Jurkat, Clone E6-1 (cell line): Measurements from ENCODE around the gene GOLGA6D.
"Not testable (repeated sequence)": the region's sequence is repeated elsewhere in the genome, so short reads cannot be mapped to it uniquely, and the experiment has no call there.

Experiments used
- DNase-seq: peaks from one replicate; pipeline ENCODE4 v3.0.0-alpha.2; 2011; ENCODE audit warnings: low read depth, low spot score
- H3K4me3 ChIP-seq: 2 replicates; pipeline ENCODE4 v1.5.1; 2011; ENCODE audit warnings: mild to moderate bottlenecking, low read length, control low read depth, moderate library complexity

GOLGA6D gene

DNA sequence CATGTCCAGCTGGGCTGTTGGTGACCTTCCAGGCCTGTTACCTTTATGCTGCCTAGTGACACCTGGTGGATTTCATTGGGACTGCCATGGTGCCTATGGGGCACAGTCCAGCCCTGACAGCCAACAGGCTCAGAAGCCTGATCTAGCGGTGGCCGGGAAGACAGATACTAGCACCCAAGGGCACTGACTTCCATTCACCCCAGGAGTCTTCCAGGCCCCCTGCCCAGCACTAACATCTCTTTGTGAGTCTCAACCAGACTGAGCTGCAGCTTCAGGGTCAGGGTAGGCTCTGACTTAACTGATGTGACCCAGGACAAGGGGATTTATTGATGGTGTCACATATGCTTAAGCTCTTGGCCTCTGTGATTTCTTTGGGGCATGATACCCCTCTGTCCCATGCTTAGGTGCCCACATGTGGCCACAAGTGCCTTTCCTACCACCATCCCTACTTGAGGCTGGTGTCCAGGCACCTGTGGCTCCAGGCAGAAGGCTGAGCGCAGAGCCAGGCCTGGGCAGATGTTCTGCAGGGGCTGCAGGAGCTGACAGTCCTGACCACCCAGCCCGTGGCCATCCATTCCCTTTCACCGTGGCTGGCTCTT, 8.0 kb upstream of the GOLGA6D start:
- not testable (repeated sequence) for DNase-seq, H3K4me3 ChIP-seq

DNA sequence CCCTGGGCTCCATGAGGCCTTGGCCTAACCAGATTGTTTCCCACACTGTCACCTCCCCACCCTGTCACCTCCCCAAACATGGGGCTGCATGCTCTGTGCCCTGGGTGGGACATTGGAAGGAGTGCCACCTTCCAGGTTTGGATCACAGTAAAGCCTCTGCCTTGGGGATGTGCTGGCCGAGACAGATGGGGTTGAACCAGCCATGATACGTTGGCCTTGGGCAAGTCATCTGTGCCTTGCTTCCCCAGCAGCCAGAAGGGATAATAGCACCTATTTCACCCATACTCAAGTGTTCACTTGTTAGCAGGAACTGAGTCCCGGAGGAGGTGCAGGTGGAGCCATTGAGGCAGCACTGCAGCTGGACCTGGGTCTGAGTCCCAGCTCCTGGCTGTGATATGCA, 7.0 kb upstream of the GOLGA6D start:
- not testable (repeated sequence) for H3K4me3 ChIP-seq, DNase-seq

DNA sequence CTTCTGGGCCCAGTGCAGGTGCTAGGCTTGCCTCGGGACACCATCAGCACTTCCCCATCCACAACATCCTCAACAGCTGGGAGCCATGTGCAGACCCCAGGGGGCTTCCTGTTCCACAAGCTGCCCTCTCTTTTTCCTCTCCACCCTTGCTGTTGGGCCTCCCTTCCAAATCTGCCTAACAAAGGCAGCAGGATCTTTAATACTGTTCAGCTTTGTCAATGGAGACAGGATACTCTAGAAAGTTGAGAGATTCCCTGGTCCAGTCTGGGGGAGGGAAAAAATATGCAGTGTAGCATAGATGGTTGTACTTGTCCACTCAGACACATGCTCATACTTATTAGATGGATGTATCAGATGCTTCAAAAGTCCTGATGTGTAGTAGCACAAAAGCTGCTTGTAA, 4.1 kb upstream of the GOLGA6D start:
- H3K4me3 ChIP-seq, DNase-seq: not testable (repeated sequence)

DNA sequence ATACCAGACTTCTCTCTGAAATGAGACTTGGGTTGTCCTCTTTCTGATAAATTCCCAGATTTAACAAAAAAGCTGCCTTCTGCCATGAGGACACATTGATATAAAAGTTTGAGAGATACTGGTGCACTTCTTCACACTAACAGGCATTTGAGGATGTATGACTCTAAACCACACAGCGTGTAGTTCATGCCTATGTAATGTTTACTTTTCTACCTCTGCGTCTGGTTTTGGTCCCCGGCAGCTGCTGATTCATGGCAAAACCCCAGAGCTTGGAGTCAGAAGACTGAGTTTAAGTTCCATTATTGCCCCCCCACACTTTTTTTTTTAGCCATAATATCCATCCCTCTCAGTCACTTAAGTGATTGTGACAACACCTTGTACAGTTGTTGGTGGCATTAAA, 1.5 kb downstream of the GOLGA6D start:
- DNase-seq, H3K4me3 ChIP-seq: not testable (repeated sequence)

DNA sequence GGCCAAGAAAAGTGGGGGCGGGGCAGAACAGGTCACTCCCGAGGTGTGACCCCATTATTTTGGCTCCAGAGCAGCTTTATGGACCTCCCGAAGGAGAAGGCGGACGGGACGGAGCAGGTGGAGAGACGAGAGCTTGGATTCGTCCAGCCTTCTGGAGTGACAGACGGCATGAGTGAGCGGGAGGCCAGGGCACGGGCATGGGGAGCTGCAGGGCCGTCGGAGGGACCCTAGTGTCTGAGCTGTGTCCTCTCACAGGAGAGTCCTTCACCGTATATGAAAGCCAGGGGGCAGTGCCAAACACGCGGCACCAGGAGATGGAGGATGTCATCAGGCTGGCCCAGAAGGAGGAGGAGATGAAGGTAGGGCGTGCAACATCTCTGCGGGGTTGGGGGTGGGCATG, 11.0 kb downstream of the GOLGA6D start:
- not testable (repeated sequence) for DNase-seq, H3K4me3 ChIP-seq

DNA sequence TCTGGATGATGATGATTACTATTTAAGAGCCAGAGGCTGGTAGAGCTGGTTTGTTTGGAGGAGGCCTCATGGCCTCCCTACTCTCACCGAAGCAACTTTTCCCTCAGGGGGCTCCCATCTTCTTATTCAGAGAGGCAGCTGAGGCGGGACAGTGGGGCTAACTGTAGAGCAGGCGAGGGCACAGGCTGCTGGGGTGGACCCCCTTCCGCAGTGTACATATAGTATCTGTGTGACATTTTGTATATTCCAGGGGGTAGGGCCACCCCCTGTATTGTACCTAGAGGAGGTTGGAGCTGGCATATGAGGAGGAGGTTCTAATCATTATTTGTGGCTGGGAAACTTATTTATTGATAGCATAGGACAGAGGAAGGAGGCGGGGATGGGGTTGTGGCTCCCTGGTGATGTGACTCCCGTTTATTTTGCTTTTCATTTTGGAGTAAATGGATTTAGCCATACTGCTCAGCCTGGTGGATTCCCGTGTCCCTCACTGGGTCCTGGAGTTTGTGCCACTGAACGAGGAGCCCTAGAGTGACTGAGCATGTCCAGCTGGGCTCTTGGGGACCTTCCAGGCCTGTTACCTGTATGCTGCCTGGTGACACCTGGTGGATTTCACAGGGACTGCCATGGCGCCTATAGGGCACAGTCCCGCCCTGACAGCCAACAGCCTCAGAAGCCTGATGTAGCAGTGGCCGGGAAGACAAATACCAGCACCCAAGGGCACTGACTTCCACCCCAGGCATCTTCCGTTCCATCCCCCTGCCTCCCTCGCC, 16.1 kb downstream of the GOLGA6D start:
- not testable (repeated sequence) for DNase-seq, H3K4me3 ChIP-seq

DNA sequence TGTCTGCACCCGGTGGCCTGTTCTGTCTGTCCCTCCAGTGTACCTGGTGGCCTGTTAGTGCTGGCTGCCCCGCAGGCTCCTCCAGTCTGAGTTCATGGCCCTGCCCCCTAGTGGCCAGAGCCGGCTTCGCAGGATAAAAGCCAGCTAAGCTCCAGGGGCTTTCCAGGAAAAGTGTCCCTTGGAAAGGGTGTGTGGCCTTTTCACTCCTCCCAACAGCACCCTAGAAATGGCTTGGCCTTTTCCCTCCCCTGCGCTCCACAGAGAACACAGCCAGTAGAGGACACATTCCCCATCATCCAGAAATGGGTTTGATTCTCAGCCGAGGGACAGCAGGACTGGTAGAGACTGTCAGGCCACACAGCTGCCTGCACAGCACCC, 16.7 kb downstream of the GOLGA6D start:
- DNase-seq, H3K4me3 ChIP-seq: not testable (repeated sequence)

DNA sequence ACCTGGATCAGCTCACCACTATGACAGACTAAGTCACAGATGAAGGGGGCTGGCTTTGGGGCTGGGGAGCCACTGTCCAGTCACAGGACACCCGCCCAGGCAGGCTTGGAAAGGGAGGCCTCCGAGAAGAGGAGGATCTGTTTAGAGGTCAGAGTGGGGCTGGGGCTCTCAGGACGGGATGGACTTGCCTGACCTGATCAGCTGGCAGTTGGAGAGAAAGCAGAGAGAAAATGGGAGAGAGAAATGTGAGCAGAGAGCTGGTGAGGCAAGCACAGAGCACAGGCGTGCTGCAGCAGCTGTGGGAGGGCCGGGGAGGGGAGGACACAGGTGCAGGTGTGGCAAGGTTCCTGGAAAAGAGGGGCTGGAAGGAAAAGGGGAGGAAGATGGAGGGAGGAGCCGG, 17.4 kb downstream of the GOLGA6D start:
- DNase-seq, H3K4me3 ChIP-seq: not testable (repeated sequence)

DNA sequence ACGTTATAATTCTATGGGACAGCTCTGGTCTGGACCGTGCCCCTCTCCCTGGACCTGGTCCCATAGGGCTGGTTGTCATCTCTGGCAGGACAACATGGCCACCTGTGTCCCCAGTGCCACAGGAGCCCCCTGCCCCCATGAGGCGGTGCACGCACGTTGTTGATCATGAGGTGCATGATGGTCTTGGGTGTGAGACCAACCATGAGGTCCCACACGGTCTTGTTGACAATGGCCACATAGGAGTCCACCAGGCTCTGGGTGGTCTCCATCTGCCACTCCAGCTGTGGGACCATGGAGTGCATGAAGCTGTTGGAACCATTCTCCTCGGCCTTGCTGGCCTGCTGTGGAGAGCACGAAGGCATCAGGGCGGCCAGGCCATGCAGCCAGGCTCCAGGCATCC, 19.7 kb downstream of the GOLGA6D start:
- DNase-seq, result no peak
- no peak overlapping the region for H3K4me3 ChIP-seq

DNA sequence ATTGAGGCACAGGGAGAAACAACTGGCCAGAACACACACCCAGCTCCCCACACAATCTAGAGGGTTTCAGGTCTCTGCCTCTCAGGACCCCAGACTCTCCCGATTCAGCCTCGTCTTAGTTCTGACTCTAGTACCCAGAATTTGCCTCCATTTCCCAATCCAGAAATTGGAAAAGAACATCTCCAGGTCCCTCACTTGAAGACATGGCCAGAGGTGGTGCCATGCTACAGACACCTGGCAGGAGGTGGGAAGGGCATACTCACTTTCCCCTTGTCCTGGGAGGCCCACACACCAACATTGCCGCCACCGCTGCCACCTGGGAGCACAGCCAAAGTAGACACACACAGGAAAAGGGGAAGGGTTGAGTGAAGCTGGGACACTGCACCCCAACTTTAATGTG, 20.1 kb downstream of the GOLGA6D start:
- H3K4me3 ChIP-seq, DNase-seq: not testable (repeated sequence)

DNA sequence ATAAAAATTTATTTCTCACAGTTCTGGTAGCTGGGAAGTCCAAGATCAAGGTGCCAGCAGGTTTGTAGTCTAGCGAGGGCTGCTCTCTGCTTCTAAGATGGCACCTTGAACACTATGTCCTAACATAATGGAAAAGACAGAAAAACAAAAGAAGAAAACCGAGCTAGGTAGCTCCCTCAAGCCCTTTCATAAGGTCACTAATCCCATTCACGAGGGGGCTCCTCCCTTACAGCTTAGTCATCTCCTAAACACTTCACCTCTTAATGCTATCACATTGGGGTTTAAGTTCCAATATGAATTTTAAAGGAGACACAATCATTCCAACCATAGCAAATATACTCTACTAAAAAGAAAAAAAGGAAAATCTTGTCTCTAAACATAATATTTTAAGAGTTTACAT, 23.6 kb downstream of the GOLGA6D start:
- no peak overlapping the region for H3K4me3 ChIP-seq
- DNase-seq, result no peak

DNA sequence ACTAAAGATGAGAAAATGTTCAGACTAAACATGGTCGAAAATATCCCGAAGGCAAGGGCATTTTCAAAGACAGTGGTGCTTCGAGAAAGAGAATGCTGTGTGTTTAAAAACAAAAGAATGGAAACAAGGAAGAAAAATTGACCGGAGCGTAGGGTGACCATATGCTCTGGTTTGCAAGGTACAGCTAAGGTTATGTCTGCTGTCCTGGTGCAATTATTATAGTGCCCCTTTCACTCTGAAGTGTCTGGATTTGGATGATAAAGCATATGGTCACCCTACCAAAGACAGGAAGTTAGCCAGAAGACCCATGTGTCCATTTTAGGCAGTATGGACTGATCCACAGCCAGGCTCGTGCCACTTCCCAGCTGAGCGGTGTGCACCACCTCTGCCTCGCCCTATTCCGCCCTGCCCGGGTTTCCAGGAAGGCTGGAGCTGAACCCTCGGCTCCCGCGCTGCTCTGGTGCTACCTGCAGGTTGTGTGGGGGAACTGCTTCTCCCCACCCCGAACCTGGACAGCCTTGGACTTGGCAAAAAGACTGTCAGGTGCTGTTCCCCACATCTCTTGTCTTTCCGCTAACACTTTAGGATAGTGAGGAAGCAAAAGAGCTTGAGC, 25.2 kb downstream of the GOLGA6D start:
- DNase-seq, result no peak
- H3K4me3 ChIP-seq, result no peak overlapping the region

DNA sequence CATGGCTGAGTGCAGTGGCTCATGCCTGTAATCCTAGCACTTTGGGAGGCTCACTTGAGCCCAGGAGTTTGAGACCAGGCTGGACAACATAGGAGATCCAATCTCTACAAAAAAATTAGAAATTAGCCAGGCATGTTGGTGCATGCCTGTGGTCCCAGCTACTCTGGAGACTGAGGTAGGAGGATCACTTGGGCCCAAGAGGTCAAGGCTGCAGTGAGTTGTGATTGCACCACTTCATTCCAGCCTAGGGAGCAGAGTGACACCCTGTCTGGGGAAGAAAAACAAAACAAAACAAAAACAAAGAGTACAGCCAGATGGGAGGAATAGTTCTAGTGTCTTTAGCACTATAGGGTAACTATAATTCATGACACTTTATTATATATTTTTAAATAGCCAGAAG, 27.1 kb downstream of the GOLGA6D start:
- no peak for DNase-seq
- no peak overlapping the region for H3K4me3 ChIP-seq

DNA sequence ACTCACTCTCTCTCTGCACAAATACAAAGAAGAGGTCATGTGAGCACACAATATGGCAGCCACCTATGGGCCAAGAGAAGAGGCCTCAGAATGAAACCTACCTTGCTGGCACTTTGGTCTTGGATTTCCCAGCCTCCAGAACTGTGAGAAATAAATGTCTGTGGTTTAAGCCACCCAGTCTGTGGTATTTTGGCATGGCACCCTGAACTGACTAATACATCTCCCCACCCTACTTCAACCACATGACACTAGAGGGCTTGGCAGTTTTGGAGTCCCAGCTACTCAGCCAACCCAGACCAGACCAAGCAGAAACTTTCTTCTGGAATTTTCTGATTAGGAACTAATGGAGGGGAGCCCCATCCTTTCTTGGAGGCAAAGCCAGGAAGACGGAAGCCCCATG, 29.9 kb downstream of the GOLGA6D start:
- not testable (repeated sequence) for DNase-seq, H3K4me3 ChIP-seq

DNA sequence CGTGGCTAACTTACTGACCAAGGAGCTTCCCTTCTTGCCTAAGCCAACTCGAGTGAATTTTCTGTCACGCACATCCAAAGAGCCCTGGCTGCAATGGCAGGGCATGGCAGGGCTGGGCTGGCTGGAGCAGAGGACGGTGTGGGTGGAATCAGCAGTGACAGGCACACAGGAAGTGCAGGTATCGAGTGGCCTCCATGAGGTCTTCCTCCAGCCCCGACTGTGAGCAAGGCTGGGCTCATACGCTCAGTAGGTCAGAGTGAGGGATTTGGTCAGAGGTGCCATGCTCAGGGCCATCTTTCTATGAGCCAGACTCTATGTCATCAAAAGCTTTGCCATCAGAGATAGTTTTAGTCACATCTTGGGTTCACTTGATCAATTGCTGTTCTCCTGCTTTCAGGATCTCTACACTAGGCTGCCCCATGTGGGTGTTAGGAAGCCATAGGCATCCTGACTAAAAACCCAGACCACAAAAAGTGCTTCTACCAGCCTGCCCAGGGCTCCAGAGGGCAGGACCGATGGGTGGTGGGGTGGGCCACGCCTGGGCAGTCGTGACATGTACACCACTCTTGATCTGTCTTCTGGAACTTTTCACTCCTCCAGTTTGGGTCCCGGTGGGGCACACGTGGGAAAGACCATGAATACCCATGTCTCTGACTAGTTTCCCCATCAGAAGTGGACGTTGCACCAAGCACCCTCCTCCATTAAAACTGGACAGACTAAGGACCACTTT, 30.6 kb downstream of the GOLGA6D start:
- no peak for DNase-seq
- no peak overlapping the region for H3K4me3 ChIP-seq

DNA sequence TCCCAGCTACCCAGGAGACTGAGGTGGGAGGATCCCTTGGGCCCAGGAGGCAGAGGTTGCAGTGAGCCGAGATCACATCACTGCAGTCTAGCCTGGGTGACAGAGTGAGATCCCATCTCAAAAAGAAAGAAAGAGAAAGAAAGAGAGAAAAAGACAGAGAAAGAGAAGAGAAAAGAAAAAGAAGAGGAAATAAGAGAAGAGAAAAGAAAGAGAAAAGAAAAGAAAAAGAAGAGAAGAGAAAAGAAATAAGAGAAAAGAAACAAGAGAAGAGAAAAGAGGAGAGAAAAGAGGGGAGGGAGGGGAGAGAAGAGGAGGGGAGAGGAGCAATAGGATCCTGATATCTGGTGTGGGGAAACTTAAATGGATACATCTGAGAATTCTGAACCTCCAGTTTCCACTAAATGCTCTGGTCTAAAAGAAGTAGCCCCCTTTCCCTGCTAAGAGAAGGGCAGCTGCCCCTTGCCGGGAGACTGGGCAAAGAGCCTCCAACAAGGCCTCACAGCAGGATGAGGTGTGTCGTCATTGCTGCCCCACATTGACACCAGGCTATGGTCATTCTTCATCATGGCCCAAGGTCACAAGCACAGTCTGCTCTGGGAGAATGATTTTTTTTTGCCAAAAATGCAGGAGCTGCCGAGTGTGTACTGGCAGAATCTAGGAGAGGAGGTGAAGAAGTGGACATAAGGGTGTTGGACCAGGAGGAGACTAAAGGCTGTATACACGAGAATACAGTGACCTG, 32.1 kb downstream of the GOLGA6D start:
- no peak overlapping the region for H3K4me3 ChIP-seq

DNA sequence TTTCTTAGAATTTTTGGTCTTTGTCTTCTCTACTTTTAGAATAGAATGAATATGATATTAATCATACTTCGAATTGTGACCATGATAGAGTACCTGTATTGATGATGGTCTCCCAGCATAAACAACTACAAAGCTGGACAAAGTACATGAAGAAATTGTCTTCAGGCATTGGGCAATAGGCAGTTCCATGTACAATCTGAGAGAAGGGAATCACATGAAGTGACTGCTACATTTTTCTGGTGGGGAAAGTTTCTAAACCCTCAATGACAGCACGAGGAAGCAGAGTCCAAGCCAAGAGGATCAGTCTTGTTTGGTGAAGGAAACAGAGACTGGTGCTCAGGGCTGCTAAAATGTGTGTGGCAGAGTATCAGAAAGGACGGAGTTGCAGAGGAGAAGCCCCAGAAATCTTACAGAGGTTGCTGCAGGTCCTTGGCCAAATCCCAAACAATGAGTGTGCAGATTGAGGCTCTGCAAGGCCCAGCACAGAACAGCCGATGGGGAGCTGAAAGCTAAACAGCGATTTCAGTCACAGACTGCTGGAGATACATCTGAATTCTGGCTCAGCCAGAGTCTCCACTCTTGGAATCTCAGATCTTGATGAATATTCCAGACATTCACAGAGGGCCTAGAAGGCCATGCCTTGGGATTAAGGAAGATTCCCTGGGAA, 36.7 kb downstream of the GOLGA6D start:
- DNase-seq, H3K4me3 ChIP-seq: not testable (repeated sequence)

More for the DNA sequence above, 32.1 kb downstream of the GOLGA6D start:
- DNase-seq, result no peak

DNA sequence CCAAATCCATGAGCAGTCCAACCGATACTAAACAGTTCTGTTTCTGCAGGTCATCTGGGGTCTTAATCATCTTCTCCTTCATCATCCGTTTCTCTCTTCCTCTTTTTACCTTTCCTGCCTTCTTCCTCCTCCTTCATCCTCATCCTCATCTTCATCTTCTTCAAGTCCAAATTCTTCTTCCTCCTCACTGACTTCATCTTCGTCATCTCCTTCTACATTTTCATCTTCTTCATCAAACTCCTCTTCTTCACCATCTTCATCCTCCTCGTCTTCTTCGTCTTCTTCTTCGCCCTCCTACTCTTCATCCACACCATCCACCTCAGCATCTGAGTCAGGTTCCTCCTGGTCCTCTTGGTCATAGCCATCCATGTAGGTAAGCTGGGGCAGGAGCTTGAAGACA, 39.1 kb downstream of the GOLGA6D start:
- no peak for DNase-seq
- no peak overlapping the region for H3K4me3 ChIP-seq

DNA sequence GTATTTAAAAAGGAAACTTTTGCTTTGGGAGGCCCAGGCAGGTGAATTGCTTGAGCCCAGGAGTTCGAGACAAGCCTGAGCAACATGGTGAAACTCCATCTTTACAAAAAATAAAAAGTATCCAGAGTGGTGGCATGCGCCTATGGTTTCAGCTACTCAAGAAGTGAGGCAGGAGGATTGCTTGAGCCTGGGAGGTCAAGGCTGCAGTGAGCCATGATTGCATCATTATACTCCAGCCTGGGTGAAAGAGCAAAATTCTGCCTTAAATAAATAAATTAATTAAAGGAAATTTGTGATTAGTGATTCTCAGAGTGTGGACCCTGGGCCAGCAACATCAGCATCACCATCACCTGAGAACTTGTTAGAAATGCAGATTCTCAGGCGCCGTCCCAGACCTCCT, 43.3 kb downstream of the GOLGA6D start:
- no peak overlapping the region for H3K4me3 ChIP-seq
- DNase-seq, result no peak
